ENCODE data around the gene ST8SIA1. TPM values are rescaled to one million over a fixed set of nuclear protein-coding genes. Genes with fewer than 3 reads are reported as not detected.

ST8SIA1 gene
- total and polyA plus RNA-seq, 11 donors = 0.60 to 5.7 (median 1.7) TPM

DNA sequence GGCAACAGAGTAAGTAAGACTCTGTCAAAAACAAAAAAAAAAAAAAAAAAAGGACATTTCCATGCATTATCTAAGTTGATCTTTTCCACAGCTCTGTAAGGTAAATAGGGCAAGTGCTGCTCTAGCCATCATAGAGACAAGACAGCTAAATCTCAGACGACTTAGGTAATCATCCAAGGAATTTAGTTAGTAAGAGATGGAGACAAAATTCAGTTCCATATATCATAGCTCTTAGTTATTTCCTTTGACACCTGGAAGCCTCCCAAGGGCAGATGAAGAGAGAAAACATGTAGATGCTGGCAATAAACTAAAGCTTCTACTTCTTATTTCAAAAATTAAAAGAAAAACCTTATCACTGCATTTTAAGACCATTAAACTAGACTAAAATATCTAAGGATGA lies 48.7 kb downstream of the ST8SIA1 start:
- Histone ChIP-seq H3K4me1 (peaks cover 0 to 31% (median 0%) of the 10 kb centered on the region in 12 donors), H3K27me3 (no peaks in the 10 kb centered on the region), H3K36me3 (no peaks in the 10 kb centered on the region), H3K27ac (no peak overlapping the region), H3K9me3 (no peaks in the 10 kb centered on the region), H3K4me3 (no peak overlapping the region)
- WGBS, 4 donors = 46 to 58% (median 52%) methylated on average over 1 of the region's 1 CpG
- intact Hi-C loops (cut with DNase I) = no loop called here
- TF ChIP-seq, protein P1, sequence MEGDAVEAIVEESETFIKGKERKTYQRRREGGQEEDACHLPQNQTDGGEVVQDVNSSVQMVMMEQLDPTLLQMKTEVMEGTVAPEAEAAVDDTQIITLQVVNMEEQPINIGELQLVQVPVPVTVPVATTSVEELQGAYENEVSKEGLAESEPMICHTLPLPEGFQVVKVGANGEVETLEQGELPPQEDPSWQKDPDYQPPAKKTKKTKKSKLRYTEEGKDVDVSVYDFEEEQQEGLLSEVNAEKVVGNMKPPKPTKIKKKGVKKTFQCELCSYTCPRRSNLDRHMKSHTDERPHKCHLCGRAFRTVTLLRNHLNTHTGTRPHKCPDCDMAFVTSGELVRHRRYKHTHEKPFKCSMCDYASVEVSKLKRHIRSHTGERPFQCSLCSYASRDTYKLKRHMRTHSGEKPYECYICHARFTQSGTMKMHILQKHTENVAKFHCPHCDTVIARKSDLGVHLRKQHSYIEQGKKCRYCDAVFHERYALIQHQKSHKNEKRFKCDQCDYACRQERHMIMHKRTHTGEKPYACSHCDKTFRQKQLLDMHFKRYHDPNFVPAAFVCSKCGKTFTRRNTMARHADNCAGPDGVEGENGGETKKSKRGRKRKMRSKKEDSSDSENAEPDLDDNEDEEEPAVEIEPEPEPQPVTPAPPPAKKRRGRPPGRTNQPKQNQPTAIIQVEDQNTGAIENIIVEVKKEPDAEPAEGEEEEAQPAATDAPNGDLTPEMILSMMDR (IDR thresholded peaks at IDR 0.05) = no peak
- TF ChIP-seq POLR2A (IDR thresholded peaks at IDR 0.05) = no peak
- no peak for ATAC-seq
- DNase-seq = no peak

- Histone ChIP-seq H3K9me3 (no peaks in the 10 kb centered on the region), H3K27me3 (no peaks in the 10 kb centered on the region), H3K36me3 (no peaks in the 10 kb centered on the region), H3K4me1 (peaks cover 0 to 31% (median 0%) of the 10 kb centered on the region in 12 donors), H3K4me3 (no peak overlapping the region), H3K27ac (no peak overlapping the region)
- 35 to 87% (median 68%) methylated on average over 1 of the region's 1 CpG for WGBS, 4 donors
- no peak for ATAC-seq
- intact Hi-C loops (cut with DNase I) = no loop called here
- no peak for DNase-seq
- no peak for TF ChIP-seq POLR2A (IDR thresholded peaks at IDR 0.05)
- TF ChIP-seq, protein P1 (IDR thresholded peaks at IDR 0.05) = no peak
Measured at GRCh38 chr12:22284871-22285270, 49.6 kb downstream of the ST8SIA1 start.

GRCh38 chr12:22283508-22283907 lies 51.0 kb downstream of the ST8SIA1 start:
- 61 to 83% (median 80%) methylated on average over 4 of the region's 4 CpGs for WGBS, 4 donors
- ATAC-seq (no peak), DNase-seq (no peak)
- TF ChIP-seq, protein P1 (IDR thresholded peaks at IDR 0.05) = no peak
- TF ChIP-seq POLR2A (IDR thresholded peaks at IDR 0.05) = no peak
- peaks cover 0 to 31% (median 0%) of the 10 kb centered on the region in 12 donors for H3K4me1 ChIP-seq
- no peak overlapping the region for H3K4me3 ChIP-seq
- no peaks in the 10 kb centered on the region for H3K9me3 ChIP-seq
- no peaks in the 10 kb centered on the region for H3K27me3 ChIP-seq
- intact Hi-C loops (cut with DNase I) = no loop called here
- no peaks in the 10 kb centered on the region for H3K36me3 ChIP-seq
- peak overlapping the region in 7 of 12 donors; percentile 48 to 83 (median 63) for H3K27ac ChIP-seq

GRCh38 chr12:22283006-22283506 lies 51.5 kb downstream of the ST8SIA1 start:
- Histone ChIP-seq H3K27ac (peak overlapping the region in 10 of 12 donors; percentile 20 to 83 (median 56)), H3K4me3 (peak overlapping the region in 2 of 12 donors; percentile 22 to 26), H3K36me3 (no peaks in the 10 kb centered on the region), H3K9me3 (no peaks in the 10 kb centered on the region), H3K27me3 (no peaks in the 10 kb centered on the region), H3K4me1 (peaks cover 0 to 28% (median 0%) of the 10 kb centered on the region in 12 donors)
- WGBS, 4 donors = 54 to 78% (median 61%) methylated on average over 3 of the region's 3 CpGs
- intact Hi-C loops (cut with DNase I) = no loop called here
- TF ChIP-seq, protein P1 (IDR thresholded peaks at IDR 0.05) = no peak
- TF ChIP-seq POLR2A (IDR thresholded peaks at IDR 0.05) = no peak
- DNase-seq (no peak), ATAC-seq (peak; percentile 34 to 81 (median 46))
